K562 (cell line): ENCODE measurements around the gene GOLPH3L. TPM values are rescaled to one million over a fixed set of nuclear protein-coding genes. Genes with fewer than 3 reads are reported as not detected.
A peak's percentile ranks its signal among the peaks of the same experiment; 100 is the strongest.

Experiments
- CSDE1 ChIP-seq, 2 experiments: fragments of 450-650 bp; IDR thresholded peaks; 2 replicates each; pipeline ENCODE4 v1.6.1; 2016; ENCODE audit warnings: mild to moderate bottlenecking in 1 of 2
- ELF4 ChIP-seq: fragments of 450-650 bp; formaldehyde crosslinking; IDR thresholded peaks from 2 replicates; pipeline ENCODE4 v1.4.0; 2022; ENCODE audit warnings: missing genetic modification characterization
- FOS ChIP-seq: IDR thresholded peaks from 3 replicates; pipeline ENCODE4 v1.6.1; 2011; ENCODE audit not compliant: insufficient read length; ENCODE audit errors: extremely low read depth
- FOXJ3 ChIP-seq: sonication (generic); formaldehyde crosslinking; IDR thresholded peaks from 2 replicates; pipeline ENCODE4 v1.4.0; 2020; ENCODE audit warnings: mild to moderate bottlenecking, missing genetic modification reagents
- MEIS2 ChIP-seq: fragments of 450-650 bp; IDR thresholded peaks from 2 replicates; pipeline ENCODE4 v1.6.1; 2014; ENCODE audit warnings: mild to moderate bottlenecking; ENCODE audit not compliant: partially characterized antibody
- POU5F1 ChIP-seq: fragments of 150-350 bp; IDR thresholded peaks from 2 replicates; pipeline ENCODE4 v1.6.1; 2014; ENCODE audit warnings: borderline replicate concordance, low read length, low read depth, mild to moderate bottlenecking; ENCODE audit not compliant: partially characterized antibody
- TAF1 ChIP-seq: IDR thresholded peaks from 2 replicates; pipeline ENCODE4 v1.6.1; 2011; ENCODE audit warnings: mild to moderate bottlenecking, low read length, moderate library complexity; ENCODE audit not compliant: insufficient read depth, control insufficient read depth, severe bottlenecking; ENCODE audit errors: extremely low read depth
- ZNF239 ChIP-seq: fragments of 250-450 bp; sonication (Bioruptor Pico); IDR thresholded peaks from 2 replicates; pipeline ENCODE4 v1.4.0; 2020; ENCODE audit warnings: mild to moderate bottlenecking
- polyA plus RNA-seq, 8 experiments: library from polyadenylated mRNA; depleted of rRNA in 4 of 8; stranded (reverse) in 5 of 8; unstranded in 3 of 8; fragments of >200 nt; fragmentation: Nextera tagmentation in 2 of 8; fragmentation: Illumina TruSeq in 1 of 8; extraction: Ambion mirVana in 2 of 8; extraction: Trizol in 1 of 8; gene quantifications; 2 replicates each; pipeline versions ENCODE4 v1.2.1 to v1.2.3, GENCODE V29; 2011 to 2014; ENCODE audit warnings: inconsistent platforms in 1 of 8, missing spikeins in 1 of 8
- total RNA-seq, 7 experiments: library from RNA; depleted of rRNA in 6 of 7; stranded (reverse); fragments of >200 nt in 6 of 7; fragmentation: Illumina TruSeq in 2 of 7; extraction: Trizol in 2 of 7; gene quantifications; 2 replicates each; pipeline versions ENCODE4 v1.2.1 to v1.2.3, GENCODE V29; 2011 to 2021; ENCODE audit warnings: low replicate concordance in 1 of 7
- TF ChIP-seq, protein P1 (sequence below), 2 experiments: fragments of 450-650 bp in 1 of 2; sonication (generic) in 1 of 2; formaldehyde crosslinking in 1 of 2; IDR thresholded peaks; 2 replicates each; pipeline versions ENCODE4 v1.7.1 to v1.9.0; 2016 to 2022; ENCODE audit warnings: inconsistent platforms in 1 of 2, mild to moderate bottlenecking in 1 of 2, missing genetic modification reagents in 1 of 2
- TF ChIP-seq, protein P2 (sequence below): fragments of 450-650 bp; IDR thresholded peaks from 2 replicates; pipeline ENCODE4 v1.6.1; 2016
- TF ChIP-seq, protein P3 (sequence below): sonication (generic); formaldehyde crosslinking; IDR thresholded peaks from 2 replicates; pipeline ENCODE4 v1.8.0; 2022; ENCODE audit warnings: mild to moderate bottlenecking, missing genetic modification reagents
- TF ChIP-seq, protein P4 (sequence below): fragments of 450-650 bp; formaldehyde crosslinking; IDR thresholded peaks from 2 replicates; pipeline ENCODE4 v1.4.0; 2022; ENCODE audit warnings: missing genetic modification characterization
- TF ChIP-seq, protein P5 (sequence below): fragments of 250-450 bp; sonication (Bioruptor Pico); IDR thresholded peaks from 2 replicates; pipeline ENCODE4 v1.8.0; 2022; ENCODE audit warnings: moderate library complexity, mild to moderate bottlenecking, inconsistent platforms

Gene GOLPH3L
- total and polyA plus RNA-seq, 9 of the 15 experiments (the other 6 are each of a cell fraction or from before 2014, with no cell fraction given) = 8.1 to 42.1 (median 21.6) TPM

DNA sequence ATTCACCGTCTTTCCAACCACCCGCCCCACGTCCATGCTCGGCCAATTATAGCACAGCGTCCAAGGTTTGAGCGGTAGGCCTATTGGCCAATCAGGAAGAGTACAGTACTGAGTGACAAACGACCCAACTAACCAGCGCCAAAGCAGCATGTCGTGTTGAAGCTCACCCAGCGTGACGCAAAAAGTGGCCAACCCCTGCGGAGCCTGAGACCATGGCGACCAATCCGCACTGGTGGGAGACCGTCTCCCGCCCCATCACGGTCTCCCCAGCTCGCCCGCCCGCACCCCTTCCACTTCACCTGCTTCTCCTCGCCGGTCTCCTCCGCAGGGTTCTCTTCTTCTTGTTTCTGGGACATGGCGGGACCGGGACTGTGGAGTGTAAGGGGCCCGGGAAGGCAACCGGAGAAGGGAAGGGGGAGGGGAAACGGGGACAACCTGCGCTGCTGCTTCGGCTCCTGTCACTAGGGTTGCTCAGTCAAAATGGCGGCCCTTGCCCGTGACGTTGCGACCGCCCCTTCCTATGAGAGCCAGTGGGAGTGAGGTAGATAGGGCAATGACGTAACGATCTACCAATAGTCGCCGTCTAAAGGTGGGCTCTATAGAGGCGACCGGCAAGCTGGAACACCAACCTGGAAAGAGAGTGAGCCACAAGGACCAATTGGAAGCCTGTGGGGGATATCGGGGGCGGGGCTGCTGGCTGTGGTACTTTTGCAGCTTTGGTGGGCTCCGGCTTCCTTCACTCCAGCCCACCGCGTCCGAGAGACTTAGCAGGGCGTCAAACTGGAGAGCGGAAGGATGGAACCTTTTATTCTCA is 67.6 kb downstream of the GOLPH3L start, which contains the start of gene ENSA (continued):
- TF ChIP-seq ELF4 = no peak; the same call in 1 of the 2 replicates
- TF ChIP-seq, protein P1, sequence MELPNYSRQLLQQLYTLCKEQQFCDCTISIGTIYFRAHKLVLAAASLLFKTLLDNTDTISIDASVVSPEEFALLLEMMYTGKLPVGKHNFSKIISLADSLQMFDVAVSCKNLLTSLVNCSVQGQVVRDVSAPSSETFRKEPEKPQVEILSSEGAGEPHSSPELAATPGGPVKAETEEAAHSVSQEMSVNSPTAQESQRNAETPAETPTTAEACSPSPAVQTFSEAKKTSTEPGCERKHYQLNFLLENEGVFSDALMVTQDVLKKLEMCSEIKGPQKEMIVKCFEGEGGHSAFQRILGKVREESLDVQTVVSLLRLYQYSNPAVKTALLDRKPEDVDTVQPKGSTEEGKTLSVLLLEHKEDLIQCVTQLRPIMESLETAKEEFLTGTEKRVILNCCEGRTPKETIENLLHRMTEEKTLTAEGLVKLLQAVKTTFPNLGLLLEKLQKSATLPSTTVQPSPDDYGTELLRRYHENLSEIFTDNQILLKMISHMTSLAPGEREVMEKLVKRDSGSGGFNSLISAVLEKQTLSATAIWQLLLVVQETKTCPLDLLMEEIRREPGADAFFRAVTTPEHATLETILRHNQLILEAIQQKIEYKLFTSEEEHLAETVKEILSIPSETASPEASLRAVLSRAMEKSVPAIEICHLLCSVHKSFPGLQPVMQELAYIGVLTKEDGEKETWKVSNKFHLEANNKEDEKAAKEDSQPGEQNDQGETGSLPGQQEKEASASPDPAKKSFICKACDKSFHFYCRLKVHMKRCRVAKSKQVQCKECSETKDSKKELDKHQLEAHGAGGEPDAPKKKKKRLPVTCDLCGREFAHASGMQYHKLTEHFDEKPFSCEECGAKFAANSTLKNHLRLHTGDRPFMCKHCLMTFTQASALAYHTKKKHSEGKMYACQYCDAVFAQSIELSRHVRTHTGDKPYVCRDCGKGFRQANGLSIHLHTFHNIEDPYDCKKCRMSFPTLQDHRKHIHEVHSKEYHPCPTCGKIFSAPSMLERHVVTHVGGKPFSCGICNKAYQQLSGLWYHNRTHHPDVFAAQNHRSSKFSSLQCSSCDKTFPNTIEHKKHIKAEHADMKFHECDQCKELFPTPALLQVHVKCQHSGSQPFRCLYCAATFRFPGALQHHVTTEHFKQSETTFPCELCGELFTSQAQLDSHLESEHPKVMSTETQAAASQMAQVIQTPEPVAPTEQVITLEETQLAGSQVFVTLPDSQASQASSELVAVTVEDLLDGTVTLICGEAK (IDR thresholded peaks at IDR 0.05) = 0 out of 2 replicates have a peak, but pooled peaks have one; percentile 35
- TF ChIP-seq, protein P1 (CRISPR knock-in tag; IDR thresholded peaks at IDR 0.05) = no peak
- TF ChIP-seq, protein P2, sequence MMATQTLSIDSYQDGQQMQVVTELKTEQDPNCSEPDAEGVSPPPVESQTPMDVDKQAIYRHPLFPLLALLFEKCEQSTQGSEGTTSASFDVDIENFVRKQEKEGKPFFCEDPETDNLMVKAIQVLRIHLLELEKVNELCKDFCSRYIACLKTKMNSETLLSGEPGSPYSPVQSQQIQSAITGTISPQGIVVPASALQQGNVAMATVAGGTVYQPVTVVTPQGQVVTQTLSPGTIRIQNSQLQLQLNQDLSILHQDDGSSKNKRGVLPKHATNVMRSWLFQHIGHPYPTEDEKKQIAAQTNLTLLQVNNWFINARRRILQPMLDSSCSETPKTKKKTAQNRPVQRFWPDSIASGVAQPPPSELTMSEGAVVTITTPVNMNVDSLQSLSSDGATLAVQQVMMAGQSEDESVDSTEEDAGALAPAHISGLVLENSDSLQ = peak; percentile 100
- no peak for TF ChIP-seq CSDE1 (IDR thresholded peaks at IDR 0.05)
- TF ChIP-seq FOS = peak; percentile 99
- peak; percentile 86 for TF ChIP-seq TAF1
- 0 out of 2 replicates have a peak, but pooled peaks have one; percentile 11 for TF ChIP-seq ZNF239 (CRISPR knock-in tag)
- TF ChIP-seq, protein P3, sequence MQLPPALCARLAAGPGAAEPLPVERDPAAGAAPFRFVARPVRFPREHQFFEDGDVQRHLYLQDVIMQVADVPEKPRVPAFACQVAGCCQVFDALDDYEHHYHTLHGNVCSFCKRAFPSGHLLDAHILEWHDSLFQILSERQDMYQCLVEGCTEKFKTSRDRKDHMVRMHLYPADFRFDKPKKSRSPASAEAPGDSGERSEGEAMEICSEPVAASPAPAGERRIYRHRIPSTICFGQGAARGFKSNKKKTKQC (CRISPR knock-in tag) = no peak
- TF ChIP-seq, protein P4, sequence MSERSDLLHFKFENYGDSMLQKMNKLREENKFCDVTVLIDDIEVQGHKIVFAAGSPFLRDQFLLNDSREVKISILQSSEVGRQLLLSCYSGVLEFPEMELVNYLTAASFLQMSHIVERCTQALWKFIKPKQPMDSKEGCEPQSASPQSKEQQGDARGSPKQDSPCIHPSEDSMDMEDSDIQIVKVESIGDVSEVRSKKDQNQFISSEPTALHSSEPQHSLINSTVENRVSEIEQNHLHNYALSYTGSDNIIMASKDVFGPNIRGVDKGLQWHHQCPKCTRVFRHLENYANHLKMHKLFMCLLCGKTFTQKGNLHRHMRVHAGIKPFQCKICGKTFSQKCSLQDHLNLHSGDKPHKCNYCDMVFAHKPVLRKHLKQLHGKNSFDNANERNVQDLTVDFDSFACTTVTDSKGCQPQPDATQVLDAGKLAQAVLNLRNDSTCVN (CRISPR knock-in tag) = 0 out of 2 replicates have a peak, but pooled peaks have one; percentile 37
- TF ChIP-seq, protein P5, sequence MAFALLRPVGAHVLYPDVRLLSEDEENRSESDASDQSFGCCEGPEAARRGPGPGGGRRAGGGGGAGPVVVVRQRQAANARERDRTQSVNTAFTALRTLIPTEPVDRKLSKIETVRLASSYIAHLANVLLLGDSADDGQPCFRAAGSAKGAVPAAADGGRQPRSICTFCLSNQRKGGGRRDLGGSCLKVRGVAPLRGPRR = 0 out of 2 replicates have a peak, but pooled peaks have one; percentile 41
- TF ChIP-seq POU5F1 = no peak
- no peak for TF ChIP-seq FOXJ3
- TF ChIP-seq MEIS2 = peak; percentile 23
